Endothelial cell of umbilical vein (primary cell): ENCODE measurements around the gene EAPP.

Source experiments
- EZH2 ChIP-seq: IDR thresholded peaks from 2 replicates; pipeline ENCODE4 v1.6.1; 2012; ENCODE audit warnings: borderline replicate concordance, low read depth, mild to moderate bottlenecking, moderate library complexity, low read length, inconsistent platforms; ENCODE audit not compliant: severe bottlenecking
- JUN ChIP-seq: IDR thresholded peaks from 2 replicates; pipeline ENCODE4 v1.6.1; 2011; ENCODE audit warnings: borderline replicate concordance, low read depth; ENCODE audit not compliant: insufficient read length, insufficient read depth
- POLR2A ChIP-seq: IDR thresholded peaks from 2 replicates; pipeline ENCODE4 v1.6.1; 2012; ENCODE audit warnings: low read depth, mild to moderate bottlenecking, control low read depth, low read length
- POLR2AphosphoS5 ChIP-seq: IDR thresholded peaks from 2 replicates; pipeline ENCODE4 v1.6.1; 2012; ENCODE audit warnings: low read depth, mild to moderate bottlenecking, control low read depth, low read length, moderate library complexity; ENCODE audit not compliant: insufficient read depth
- TF ChIP-seq, protein P1 (sequence below), 2 donors: IDR thresholded peaks; 1 replicate in 1 of 2; 2 replicates in 1 of 2; pipeline ENCODE4 v1.5.1; 2011; ENCODE audit warnings: low read length in 2 of 2, mild to moderate bottlenecking in 2 of 2, moderate library complexity in 2 of 2, control low read depth in 1 of 2, inconsistent platforms in 1 of 2, low read depth in 1 of 2; ENCODE audit not compliant: insufficient read depth in 1 of 2; ENCODE audit errors: extremely low read depth in 1 of 2

DNA sequence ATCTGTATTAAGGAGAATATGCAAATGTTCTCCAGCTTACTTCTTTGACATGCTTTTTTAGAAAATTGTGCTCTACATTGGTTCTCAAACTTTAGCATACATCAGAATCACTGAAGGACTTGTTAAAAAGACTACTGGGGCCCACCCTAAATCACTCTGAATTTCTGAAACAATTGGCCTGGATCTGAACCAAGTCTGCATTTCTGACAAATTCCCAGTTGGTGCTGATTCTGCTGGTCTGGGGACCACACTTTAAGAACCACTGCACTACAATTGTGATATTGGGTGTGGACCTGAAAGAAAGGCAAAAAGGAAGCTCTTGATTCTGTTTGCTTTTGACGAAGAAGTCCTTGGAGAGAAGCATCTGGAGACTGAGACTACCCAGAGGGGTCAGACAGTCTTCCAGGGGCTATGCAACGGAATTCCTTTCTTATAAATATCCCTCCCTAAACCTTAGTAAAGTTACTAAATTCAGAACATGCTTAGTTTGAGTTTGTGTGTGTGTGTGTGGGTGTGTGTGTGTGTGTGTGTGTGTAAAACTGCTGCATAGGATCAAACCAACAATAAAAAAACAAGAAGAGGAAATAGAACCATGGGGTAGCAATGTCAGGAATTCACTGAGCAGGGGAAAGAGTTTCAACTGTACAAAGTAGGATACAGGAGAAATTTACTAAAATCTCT is 36.8 kb downstream of the EAPP start:
- TF ChIP-seq EZH2 (no peak), POLR2A (no peak), POLR2AphosphoS5 (no peak), JUN (no peak)
- TF ChIP-seq, protein P1, sequence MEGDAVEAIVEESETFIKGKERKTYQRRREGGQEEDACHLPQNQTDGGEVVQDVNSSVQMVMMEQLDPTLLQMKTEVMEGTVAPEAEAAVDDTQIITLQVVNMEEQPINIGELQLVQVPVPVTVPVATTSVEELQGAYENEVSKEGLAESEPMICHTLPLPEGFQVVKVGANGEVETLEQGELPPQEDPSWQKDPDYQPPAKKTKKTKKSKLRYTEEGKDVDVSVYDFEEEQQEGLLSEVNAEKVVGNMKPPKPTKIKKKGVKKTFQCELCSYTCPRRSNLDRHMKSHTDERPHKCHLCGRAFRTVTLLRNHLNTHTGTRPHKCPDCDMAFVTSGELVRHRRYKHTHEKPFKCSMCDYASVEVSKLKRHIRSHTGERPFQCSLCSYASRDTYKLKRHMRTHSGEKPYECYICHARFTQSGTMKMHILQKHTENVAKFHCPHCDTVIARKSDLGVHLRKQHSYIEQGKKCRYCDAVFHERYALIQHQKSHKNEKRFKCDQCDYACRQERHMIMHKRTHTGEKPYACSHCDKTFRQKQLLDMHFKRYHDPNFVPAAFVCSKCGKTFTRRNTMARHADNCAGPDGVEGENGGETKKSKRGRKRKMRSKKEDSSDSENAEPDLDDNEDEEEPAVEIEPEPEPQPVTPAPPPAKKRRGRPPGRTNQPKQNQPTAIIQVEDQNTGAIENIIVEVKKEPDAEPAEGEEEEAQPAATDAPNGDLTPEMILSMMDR (IDR thresholded peaks at IDR 0.05; ENCODE audit: extremely low read depth in 1 of 2, insufficient read depth in 1 of 2, low read depth in 1 of 2, low read length in 2 of 2): no peak
